AML-193 (cell line): ENCODE results near the gene ZNF610.
"Not testable (repeated sequence)": the region's sequence is repeated elsewhere in the genome, so short reads cannot be mapped to it uniquely, and the experiment has no call there.

Experiments
- DNase-seq, 2 experiments: peaks; one replicate each; lab custom pipeline; 2025; lab: John Stamatoyannopoulos, UW

ZNF610 gene

DNA sequence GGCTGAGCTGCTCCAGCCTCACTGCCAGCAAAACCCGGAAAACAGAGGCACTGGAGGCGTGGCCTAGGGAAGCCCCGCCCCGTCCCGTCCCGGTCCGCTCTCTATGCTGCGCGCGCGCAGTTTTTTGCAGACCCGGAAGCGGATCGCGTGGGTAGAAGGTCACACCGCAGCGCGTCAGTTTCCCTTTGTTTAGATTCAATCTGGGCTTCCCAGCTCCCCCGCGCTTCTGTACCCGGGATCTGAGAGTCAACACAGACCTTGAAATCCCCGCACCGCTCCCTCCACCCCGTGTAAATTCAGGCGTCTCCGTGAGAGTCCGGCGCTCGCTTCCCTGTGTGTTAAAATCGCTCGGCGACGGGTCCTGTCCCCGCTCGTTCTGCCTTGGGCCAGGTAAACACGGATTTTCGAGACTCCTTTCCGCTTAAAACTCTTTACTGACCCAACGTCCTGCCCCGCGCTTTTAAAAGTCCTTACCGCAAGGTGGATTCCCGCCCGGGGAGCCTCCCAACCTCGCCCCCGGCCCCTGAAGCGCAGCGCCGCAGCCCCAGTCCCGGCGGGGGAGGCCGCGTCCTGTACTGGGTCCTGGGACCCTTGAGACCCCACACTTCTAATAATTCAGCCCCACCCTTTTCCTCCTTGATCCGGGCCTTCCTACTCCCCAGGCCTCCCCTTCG lies at the start of gene ZNF610:
Gene ZNF610, plus strand, starts transcription at position 127 of the 674 bp plus-strand sequence. CDS start 12,930 bp downstream, outside the sequence.
- DNase-seq, result peak; percentile 78

DNA sequence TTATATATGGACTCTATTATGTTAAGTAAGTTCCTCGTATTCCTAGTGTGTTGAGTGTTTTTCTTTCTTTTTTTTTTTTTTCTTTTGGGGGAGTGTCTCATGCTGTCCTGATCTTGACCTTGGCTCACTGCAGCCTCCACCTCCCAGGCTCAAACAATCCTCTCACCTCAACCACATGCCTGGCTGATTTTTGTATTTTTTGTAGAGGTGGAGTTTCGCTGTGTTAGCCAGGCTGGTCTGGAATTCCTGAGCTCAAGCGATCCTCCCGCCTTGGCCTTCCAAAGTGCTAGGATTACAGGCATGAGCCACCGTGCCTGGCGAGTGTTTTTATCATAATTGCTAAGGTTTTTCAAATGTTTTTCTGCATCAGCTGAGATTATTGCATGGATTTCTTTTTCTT lies 49.8 kb upstream of the ZNF610 start:
- DNase-seq, result no peak

DNA sequence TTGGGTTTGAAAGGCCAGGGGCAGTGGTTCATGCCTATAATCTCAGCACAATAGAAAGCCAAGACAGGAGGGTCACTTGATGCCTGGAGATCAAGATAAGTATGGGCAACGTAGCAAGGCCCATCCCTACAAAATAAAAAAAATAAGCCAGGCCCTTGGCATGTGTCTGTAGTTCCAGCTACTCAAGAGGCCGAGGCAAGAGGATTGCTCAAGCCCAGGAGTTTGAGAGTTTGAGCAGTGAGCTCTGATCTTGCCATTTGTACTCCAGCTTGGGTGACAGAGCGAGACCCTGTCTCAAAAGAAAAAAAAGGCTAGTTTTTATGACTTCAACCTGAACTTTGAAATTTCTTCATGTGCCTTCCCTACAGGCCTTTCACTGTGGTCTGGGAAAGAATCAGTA lies 44.3 kb upstream of the ZNF610 start:
- DNase-seq, result no peak

DNA sequence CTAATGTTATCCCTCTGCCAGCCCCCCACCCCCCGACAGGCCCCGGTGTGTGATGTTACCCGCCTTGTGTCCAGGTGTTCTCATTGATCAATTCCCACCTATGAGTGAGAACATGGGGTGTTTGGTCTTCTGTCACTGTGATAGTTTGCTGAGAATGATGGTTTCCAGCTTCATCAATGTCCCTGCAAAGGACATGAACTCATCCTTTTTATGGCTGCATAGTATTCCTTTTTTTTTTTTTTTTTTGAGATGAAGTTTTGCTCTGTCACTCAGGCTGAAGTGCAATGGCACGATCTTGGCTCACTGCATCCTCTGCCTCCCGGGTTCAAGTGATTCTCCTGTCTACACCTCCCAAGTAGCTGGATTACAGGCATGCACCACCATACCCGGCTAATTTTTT lies 43.1 kb upstream of the ZNF610 start:
- not testable (repeated sequence) for DNase-seq

DNA sequence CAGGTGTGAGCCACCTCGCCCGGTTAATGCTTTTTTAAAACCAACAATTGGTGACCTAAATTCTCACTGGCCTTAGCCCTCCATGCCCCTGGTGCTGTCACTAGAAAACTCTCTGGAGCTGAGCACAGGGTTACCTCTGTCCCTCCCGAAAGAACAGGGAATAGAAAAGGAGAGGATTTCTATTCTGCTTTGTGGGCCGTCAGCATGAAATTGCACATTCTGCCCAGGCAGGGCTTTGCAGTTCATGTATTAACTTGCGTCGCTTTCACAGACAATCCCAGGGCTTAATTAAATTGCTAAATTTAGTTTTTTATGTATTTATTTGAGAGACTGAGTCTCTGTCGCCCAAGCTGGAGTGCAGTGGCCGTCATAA lies 39.7 kb upstream of the ZNF610 start:
- peak in 1 of 2 experiments; percentile 35 for DNase-seq

DNA sequence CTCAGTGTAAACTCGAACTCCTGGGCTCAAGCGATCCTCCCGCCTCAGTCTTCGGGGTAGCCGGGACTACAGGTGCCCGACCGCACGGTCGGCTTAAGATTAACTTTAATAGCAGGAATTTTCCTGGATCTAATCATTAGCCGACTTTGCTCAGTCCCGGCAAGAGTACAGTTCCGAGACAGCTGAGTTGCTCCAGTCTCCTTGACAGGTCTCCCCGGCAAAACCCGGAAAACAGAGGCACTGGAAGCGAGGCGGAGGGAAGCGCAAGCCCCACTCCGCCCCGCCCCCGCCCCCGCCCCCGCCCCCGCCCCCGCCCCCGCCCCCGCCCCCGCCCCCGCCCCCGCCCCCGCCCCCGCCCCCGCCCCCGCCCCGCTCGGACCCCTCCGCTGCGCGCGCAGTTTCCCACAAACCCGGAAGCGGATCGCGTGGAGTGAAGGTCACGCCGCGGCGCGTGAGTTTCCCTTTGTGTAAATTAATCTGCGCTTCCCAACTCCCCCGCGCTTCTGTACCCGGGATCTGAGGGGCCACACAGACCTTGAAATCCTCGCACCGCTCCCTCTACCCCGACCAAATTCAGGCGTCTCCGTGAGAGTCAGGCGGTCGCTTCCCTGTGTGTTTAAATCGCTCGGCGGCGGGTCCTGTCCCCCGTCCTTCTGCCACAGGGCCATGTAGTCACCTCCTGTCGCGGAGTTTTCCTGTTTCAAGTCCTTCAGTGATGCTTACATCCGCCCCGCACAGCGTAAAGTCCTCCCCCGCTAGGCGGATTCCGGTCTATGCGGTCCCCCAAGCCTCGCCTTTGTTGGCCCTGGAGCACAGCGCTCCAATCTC lies 39.1 kb upstream of the ZNF610 start, which contains the start of gene ZNF480:
Gene ZNF480, plus strand, starts transcription at position 397 of the 828 bp plus-strand sequence. CDS start 3,244 bp downstream, outside the sequence.
- peak; percentile 52 to 71 for DNase-seq

DNA sequence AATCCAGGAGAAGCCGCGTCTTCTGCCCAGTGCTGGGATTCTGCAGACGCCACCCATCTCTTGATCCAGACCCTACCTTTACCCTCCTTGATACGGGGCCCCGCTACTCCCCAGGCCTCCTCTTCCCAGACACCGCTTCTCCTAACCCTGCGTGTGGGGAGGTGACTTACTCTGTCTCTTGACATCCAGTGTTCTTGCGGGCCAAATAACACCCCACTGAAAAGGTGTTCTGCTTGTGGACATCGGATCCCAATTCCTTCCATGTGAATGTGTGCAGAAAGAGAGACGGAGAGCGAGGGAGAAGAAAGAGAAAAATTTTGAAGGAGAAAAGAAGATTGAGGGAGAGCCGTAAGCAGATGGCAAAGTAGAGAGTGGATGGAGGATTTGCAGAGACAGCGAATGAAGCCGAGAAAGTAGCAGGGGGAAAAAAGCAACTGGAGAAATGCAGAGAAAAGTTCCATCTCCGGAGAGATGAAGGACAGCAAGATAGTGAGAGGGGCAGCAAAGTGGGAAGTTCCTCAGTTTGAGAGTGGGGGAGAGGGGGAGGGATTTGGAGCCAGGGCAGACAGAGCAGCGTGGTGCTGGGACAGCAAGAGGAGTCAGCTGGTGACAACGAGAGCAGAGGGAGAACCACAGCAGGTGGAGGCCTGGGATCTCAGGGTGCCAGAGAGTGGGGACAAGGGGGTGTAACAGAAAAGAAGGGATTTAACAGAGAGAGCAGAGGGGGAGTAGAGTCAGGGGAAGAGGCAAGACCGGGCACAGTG lies 38.3 kb upstream of the ZNF610 start:
- peak; percentile 13 to 18 for DNase-seq

DNA sequence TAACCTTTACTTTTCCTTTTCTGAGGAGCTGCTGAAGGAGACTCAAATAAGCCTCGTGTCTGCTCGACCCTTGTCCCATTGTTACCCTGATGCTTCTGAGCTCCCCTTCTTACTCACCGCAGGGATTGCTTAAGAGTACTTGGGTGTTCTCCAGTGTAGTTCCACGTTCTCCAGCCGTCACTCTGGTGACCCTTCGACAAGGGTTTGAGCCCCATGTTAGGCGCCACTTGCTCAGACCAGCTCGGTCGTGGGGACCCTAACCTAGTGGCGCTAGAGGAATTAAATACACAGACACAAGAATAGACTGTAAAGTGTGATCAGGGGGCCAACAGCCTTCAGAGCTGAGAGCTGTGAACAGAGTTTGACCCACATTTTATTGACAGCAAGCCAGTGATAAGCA lies 28.8 kb upstream of the ZNF610 start:
- no peak for DNase-seq

DNA sequence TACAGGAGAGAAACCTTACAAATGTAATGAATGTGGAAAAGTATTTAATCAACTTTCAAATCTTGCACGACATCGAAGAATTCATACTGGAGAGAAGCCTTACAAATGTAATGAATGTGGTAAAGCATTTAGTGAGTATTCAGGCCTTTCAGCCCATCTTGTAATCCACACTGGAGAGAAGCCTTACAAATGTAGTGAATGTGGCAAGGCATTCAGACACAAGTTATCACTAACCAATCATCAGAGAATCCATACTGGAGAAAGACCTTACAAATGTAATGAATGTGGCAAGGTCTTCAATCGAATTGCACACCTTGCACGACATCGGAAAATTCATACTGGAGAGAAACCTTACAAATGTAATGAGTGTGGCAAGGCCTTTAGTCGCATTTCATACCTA lies 13.6 kb upstream of the ZNF610 start:
- no peak for DNase-seq

DNA sequence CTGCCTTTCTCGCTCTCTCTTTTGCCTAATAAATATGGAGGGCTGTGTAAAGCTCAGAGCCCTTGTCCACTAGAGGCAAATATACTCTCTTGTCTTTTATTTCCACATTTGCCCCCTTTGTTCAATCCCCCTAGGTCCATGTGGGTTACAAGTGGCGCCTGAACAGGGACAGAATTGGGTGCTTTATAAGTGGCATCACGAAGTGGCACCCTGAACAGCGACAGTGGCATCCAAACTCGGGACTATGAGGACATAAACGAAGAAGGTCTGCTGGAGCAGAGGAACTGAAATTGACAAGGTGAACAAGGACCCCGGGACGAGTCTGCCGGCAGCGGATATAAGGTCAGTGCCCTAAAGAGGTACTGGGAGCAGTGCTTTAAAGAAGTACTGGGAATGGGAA lies 4.3 kb upstream of the ZNF610 start:
- DNase-seq, result no peak

DNA sequence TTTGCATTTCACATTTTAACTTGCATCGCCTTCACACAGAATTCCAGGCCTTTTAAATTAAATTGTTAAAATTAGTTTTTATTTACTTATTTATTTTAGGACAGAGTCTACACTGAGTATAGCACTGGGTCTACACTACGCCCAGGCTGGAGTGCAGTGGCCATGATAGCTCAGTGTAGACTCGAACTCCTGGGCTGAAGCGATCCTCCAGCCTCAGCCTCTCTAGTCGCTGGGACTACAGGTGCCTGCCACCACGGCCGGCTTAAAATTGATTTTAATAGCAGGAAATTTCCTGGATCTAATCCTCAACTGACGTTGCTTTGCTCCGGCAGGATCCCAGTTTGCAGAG lies 301 bp upstream of the ZNF610 start:
- DNase-seq, result no peak

DNA sequence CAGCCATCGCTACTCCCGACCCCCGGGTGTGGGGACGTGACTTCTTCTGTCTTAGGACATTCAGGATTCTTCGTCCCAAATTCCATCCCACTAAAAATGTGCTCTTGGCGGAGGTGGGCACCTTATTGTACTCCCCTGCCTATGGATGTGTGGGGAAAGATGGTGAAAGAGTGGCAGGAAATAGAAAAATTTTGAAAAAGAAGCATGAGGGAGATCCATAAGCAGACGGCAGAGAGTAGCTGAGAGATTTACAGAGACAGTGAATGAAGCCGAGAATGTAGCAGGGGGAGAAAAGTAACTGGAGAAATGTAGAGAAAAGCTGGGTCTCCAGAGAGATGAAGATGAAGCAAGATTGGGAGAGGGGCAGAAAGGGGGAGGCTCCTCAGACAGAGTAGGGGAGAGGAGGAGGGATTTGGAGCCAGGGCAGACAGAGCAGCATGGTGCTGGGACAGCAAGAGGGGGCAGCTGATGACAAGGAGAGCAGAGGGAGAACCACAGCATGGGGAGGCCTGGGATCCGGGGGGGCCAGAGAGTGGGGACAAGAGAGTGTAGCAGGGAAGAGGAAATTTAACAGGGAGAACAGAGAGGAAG lies 843 bp downstream of the ZNF610 start:
- peak in 1 of 2 experiments; percentile 8 for DNase-seq

DNA sequence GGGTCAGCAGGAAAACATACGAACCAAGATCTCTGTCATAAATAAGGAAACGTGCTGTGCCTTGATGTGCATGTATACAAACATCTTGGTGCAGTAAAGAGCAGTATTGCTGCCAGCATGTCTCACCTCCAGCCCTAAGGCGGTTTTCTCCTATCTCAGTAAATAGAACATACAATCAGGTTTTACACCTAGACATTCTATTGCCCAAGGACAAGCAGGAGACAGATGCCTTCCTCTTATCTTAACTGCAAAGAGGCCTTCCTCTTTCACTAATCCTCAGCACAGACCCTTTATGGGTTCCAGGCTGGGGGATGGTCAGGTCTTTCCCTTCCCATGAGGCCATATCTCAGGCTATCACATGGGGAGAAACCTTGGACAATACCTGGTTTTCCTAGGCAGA lies 3.0 kb downstream of the ZNF610 start:
- not testable (repeated sequence) for DNase-seq

DNA sequence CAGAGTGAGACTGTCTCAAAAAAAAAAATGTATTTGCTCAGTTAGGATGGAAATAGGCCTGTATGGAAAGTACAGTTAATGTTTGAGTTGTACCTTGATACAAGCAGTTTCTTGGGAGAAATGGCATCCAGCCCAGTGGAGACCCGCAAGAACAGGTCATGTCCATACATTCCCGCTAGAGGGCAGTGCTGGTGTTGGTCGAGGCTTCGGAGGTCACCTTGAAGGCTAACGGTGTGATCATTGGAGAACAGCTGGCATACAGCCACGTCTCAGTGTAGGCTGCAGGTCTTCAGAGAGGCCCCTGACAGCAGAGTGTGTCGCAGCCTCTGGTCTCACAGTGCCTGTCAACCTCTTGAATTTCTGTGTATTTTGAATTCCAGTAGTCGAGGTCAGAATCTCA lies 7.5 kb downstream of the ZNF610 start:
- DNase-seq, result peak; percentile 40 to 63

DNA sequence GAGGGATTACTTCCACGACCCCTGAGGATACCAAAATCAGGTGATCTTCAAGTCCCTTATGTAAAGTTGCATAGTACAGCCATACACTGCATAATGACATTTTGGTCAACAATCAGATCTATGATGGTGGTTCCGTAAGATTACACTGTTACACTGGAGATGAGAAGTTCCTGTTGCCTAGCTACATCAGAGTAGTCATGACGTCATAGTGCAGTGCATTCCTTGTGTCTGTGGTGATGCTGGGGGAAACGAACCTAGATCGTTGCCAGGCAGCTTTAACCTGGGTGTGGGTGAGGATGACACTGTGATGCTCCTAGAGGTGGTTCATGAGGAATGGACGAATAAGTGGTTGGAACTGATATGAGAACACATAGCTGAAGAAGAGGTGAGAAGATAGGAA lies 9.1 kb downstream of the ZNF610 start:
- DNase-seq, result no peak

DNA sequence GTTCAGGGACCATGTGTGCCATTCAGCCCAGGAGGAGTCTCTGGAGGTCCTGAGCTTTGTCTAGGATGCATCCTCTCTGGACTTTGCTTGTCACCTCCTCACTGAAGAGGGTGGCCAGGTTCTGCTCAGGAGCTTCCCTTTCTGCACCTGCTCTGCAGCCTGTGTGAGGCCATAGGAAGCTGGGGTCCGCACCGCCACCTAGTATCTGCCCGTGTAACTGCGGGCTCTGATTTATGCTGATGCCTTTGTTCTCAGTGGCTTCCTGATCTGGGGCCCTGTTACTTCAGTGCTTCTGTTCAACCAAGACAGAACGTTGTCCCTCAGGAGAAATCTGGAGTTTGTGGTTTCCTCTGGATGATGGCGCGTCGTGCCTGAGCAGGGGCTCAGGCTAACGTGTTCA lies 15.5 kb downstream of the ZNF610 start:
- no peak for DNase-seq

DNA sequence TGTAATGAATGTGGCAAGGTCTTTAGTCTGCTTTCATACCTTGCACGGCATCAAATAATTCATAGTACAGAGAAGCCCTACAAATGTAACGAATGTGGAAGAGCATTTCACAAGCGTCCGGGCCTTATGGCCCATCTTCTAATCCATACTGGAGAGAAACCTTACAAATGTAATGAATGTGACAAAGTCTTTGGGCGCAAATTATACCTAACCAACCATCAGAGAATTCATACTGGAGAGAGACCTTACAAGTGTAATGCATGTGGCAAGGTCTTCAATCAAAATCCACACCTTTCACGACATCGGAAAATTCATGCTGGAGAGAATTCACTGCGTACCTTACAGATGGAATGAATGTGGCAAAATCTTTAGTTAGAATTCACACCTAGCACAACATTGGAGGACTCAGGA lies 30.4 kb downstream of the ZNF610 start:
- DNase-seq, result no peak

DNA sequence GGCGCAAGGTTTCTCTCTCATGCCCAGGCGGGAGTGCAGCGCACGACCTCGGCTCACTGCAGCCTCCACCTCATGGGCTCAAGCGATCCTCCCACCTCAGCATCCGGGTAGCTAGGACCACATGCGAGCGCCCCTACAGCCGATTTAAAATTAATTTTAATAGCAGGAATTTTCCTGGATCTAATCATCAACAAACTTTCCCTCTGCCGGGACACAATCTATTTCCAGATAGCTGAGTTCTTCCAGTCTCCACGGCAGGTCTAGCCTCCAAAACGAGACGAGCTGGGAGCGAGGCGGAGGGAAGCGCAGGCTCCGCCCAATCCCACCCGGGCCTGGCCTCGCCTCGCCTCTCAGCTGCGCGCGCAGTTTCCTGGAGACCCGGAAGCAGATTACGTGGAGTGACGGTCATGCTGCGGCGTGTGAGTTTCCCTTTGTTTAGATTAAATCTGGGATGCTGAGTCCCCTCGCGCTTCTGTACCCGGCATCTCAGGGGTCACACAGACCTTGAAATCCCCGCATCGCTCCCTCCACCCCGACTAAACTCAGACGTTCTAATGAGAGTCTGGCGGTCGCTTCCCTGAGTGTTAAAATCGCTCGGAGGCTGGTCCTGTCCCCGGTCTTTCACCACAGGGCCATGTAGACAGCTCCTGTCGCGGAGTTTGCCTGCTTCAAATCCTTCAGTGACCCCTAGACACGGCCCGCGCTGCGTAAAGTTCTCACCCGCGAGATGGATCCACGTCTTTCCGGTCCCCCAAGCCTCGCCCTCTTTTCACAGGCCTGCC lies 33.7 kb downstream of the ZNF610 start, which contains the start of gene ZNF880:
Gene ZNF880, plus strand, starts transcription at position 365 of the 782 bp plus-strand sequence. Its CDS starts 43 bp downstream, at position 408.
- no peak for DNase-seq

DNA sequence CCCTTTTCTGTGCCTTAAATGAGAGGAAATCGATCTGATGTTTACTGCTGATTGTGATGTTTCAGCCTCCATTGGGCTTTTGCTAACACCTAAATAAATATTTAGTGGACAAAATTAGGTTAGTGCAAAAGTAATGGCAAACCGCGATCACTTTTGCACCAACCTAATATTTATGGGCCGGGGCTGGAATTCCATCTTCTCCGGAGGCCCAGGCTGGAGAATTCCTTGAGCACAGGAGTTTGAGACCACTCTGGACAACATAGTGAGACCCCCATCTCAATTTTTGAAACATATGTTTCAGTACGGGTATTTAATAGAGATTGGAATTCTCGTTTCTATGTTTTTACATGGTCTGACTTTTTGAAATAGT lies 34.3 kb downstream of the ZNF610 start:
- no peak for DNase-seq

DNA sequence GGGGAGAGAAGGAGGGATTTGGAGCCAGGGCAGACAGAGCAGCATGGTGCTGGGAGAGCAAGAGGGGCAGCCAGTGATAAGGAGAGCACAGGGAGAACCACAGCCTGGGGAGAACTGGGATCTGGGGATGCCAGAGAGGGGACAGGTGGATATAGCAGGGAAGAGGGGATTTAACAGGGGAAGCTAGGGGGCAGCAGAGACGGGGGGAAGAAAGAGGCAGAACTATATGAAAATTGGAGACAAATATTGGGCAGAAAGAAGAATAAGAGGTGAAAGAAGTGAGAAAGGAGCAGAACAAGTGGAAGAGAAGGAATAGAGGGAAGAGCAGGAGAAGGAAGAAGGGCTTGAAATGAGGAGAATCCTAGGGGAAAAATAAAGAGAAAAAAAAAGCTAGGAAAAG lies 55.1 kb downstream of the ZNF610 start:
- peak; percentile 1 to 2 for DNase-seq

DNA sequence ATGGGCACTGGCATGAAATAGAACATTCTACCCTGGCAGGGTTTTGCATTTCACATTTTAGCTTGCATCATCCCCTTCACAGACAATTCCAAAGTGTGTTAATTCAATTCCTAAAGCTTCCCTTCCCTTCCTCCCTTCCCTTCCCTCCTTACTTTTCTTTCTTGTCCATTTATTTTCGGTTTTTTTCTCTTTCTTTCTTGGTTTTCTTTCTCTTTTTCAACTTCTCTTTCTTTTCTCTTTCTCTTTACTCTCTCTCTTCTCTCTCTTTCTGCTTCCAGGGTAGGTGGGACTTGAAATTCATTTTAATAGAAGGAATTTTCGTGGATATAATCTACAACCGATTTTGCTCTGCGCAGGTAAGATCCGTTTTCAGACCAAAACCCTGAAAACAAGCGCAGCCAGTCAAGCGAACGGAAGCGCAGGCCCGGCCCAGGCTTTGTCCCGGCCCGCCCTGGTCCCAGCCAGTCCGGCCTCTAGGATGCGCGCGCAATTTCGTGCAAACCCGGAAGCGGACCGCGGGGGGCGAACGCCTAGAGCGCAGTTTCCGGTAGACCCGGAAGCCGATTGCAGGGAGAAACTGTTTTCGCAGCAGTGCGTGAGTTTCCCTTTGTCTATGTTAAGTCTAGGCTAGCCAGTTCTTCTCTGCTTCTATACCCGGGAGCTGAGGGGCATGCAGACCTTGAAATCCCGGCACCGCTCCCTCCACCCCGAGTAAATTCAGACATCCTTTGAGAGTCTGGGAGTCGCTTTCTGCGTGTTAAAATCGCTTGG lies 61.5 kb downstream of the ZNF610 start, which contains the start of gene ZNF528:
Gene ZNF528, plus strand, starts transcription at position 540 of the 771 bp plus-strand sequence. CDS start 4,165 bp downstream, outside the sequence.
- DNase-seq, result peak; percentile 52 to 63
